Measurements from ENCODE around the gene EMX1. TPM values are rescaled to one million over a fixed set of nuclear protein-coding genes. Genes with fewer than 3 reads are reported as not detected.

EMX1 gene
- total RNA-seq, 1 experiment from 2014 or later: not detected

DNA sequence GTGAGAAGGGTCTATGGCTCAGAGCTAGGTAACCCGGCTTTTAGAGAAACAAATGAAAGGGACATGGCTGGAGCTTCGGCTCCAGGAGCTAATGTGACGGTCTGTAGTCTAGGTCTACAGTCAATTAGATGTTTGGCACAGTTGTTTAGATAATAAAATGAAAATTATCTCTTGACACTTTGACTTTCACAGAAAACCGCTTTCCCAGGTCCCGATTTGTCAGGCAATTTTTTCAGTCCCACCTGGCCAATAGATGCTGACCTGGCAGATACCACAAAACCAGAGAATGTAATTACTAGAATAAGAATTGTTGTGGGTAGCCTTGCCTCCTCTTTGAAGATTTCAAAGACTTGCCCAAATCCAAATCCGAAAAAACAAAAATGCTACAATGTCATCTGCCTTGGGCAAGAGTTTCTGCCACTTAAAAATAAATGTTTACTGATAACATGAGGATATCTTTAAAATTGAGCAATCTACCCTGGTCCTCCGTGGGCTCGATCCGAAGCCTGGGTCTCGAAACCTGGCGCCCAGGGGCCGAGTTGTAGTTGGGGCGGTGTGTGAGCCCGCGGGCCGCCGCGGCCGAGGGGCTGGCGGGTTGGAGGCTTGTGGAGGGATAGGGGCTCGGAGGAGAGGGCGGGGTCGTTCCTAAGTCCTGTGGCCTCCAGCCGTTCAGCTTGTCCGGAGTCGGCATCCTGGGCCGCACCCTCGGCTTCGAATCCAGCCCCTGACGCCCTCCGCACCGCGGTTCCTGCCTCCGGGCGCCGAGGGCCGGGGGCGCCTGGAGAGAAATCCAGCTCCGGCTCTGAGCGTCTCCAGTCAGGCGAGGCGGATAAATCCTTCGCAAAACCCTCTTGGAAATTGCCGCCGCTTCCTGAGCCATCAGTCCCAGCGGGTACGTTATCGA, 2.3 kb downstream of the EMX1 start:
- ChIA-PET CTCF (no interaction called here), POLR2A (ENCODE audit: unreplicated experiment) (no interaction called here)
- Histone ChIP-seq H3K79me2 (ENCODE audit: low read length) (no peaks in the 10 kb centered on the region), H3K9me2 (replicated peaks; ENCODE audit: low read length) (no peaks in the 10 kb centered on the region), H3K4me1 (ENCODE audit: insufficient read depth, low read length) (peaks cover 20% of the 10 kb centered on the region; the same call in 1 of the 2 replicates), H3K27ac (ENCODE audit: low read length) (no peak overlapping the region), H3K4me2 (ENCODE audit: low read length) (no peak overlapping the region), H3K36me3 (ENCODE audit: low read depth, low read length) (no peaks in the 10 kb centered on the region), H3K9me3 (ENCODE audit: low read length) (no peaks in the 10 kb centered on the region), H3F3A (ENCODE audit: low read length, unreplicated experiment) (no peaks in the 10 kb centered on the region), H2AFZ (ENCODE audit: low read length) (no peak overlapping the region), H3K27me3 (ENCODE audit: low read length) (peaks cover 93% of the 10 kb centered on the region), H3K9ac (ENCODE audit: low read length) (no peak overlapping the region), H3K4me3 (ENCODE audit: low read length) (no peak overlapping the region), H4K20me1 (ENCODE audit: low read length) (no peaks in the 10 kb centered on the region)
- BruUV-seq (replicated peaks): no TSS peak
- no peak for DNase-seq
- no peak for ATAC-seq
- intact Hi-C loops (cut with micrococcal nuclease): no loop called here
- no peak for TF ChIP-seq EZH2 (IDR thresholded peaks at IDR 0.05; ENCODE audit: low read length, unreplicated experiment)
- no peak for TF ChIP-seq CTCF (conservative IDR thresholded peaks at IDR 0.05; ENCODE audit: low read depth, low read length)
- TF ChIP-seq EZH2phosphoT487 (IDR thresholded peaks at IDR 0.05; ENCODE audit: borderline replicate concordance, low read length): no peak

- Histone ChIP-seq H3K4me2 (ENCODE audit: low read length) (no peak overlapping the region), H3K4me3 (ENCODE audit: low read length) (no peak overlapping the region), H4K20me1 (ENCODE audit: low read length) (no peaks in the 10 kb centered on the region), H3K9ac (ENCODE audit: low read length) (no peak overlapping the region), H3K4me1 (ENCODE audit: insufficient read depth, low read length) (peaks cover 20% of the 10 kb centered on the region; the same call in 1 of the 2 replicates), H3K9me2 (replicated peaks; ENCODE audit: low read length) (no peaks in the 10 kb centered on the region), H3K79me2 (ENCODE audit: low read length) (no peaks in the 10 kb centered on the region), H3K27ac (ENCODE audit: low read length) (no peak overlapping the region), H3K27me3 (ENCODE audit: low read length) (peaks cover 93% of the 10 kb centered on the region), H3K9me3 (ENCODE audit: low read length) (no peaks in the 10 kb centered on the region), H3F3A (ENCODE audit: low read length, unreplicated experiment) (no peaks in the 10 kb centered on the region), H3K36me3 (ENCODE audit: low read depth, low read length) (no peaks in the 10 kb centered on the region), H2AFZ (ENCODE audit: low read length) (no peak overlapping the region)
- ChIA-PET CTCF (no interaction called here), POLR2A (ENCODE audit: unreplicated experiment) (no interaction called here)
- intact Hi-C loops (cut with micrococcal nuclease): no loop called here
- no TSS peak for BruUV-seq (replicated peaks)
- no peak for DNase-seq
- no peak for ATAC-seq
- TF ChIP-seq EZH2phosphoT487 (IDR thresholded peaks at IDR 0.05; ENCODE audit: borderline replicate concordance, low read length) (no peak), EZH2 (IDR thresholded peaks at IDR 0.05; ENCODE audit: low read length, unreplicated experiment) (no peak), CTCF (conservative IDR thresholded peaks at IDR 0.05; ENCODE audit: low read depth, low read length) (no peak)
Observed at GRCh38 chr2:72920318-72921087, 3.2 kb downstream of the EMX1 start.
